Body of pancreas (tissue), 4 donors: ENCODE data around the gene NCAN. TPM values are rescaled to one million over a fixed set of nuclear protein-coding genes. Genes with fewer than 3 reads are reported as not detected.

Experiments
- ATAC-seq: fragments of 150-250 bp; one replicate; pipeline ENCODE4 v1.9.1; 2016
- DNase-seq, 4 donors: peaks; one replicate each; pipeline ENCODE4 v3.0.0-alpha.2; 2019
- H3K27ac ChIP-seq, 4 donors: fragments of 200-600 bp; sonication (generic); 1 replicate in 3 of 4; 2 replicates in 1 of 4; pipeline versions ENCODE4 v1.5.1 to v1.6.1; 2016 to 2019; ENCODE audit warnings: mild to moderate bottlenecking in 1 of 4, mixed read lengths in 1 of 4, moderate library complexity in 1 of 4
- H3K27me3 ChIP-seq, 2 donors: fragments of 200-600 bp; sonication (generic); one replicate each; pipeline ENCODE4 v1.6.0; 2016; ENCODE audit warnings: mild to moderate bottlenecking in 1 of 2
- H3K36me3 ChIP-seq, 2 donors: fragments of 200-600 bp; sonication (generic); replicated peaks in 1 of 2; 2 replicates each; pipeline ENCODE4 v1.5.1; 2016; ENCODE audit warnings: low read depth in 2 of 2; ENCODE audit not compliant: insufficient read depth in 1 of 2
- H3K4me1 ChIP-seq: fragments of 200-600 bp; sonication (generic); one replicate; pipeline ENCODE4 v1.6.0; 2016
- H3K4me3 ChIP-seq, 2 donors: fragments of 200-600 bp; sonication (generic); 1 replicate in 1 of 2; 2 replicates in 1 of 2; pipeline ENCODE4 v1.5.1; 2016 to 2019
- H3K9me3 ChIP-seq, 3 donors: fragments of 200-600 bp; sonication (generic); 1 replicate in 2 of 3; 2 replicates in 1 of 3; pipeline ENCODE4 v1.5.1; 2016
- CTCF ChIP-seq, 7 experiments: fragments of 450-650 bp in 4 of 7; fragments of 200-600 bp in 3 of 7; sonication (generic) in 3 of 7; IDR thresholded peaks; one replicate each; pipeline ENCODE4 v1.5.1; 2016 to 2019; ENCODE audit warnings: antibody characterized with exemption in 7 of 7
- POLR2A ChIP-seq, 3 donors: fragments of 450-650 bp; IDR thresholded peaks; one replicate each; pipeline ENCODE4 v1.6.1; 2016; ENCODE audit warnings: antibody characterized with exemption in 3 of 3, mild to moderate bottlenecking in 2 of 3
- WGBS, 2 donors: methylation state at CpG; one replicate each; pipeline ENCODE4 v1.1.5; 2017; 5-methylcytosine and 5-hydroxymethylcytosine counted together
- intact Hi-C: fragments of 100-400 bp; cut with DNase I; formaldehyde crosslinking; loops from one replicate; pipeline ENCODE4 v1.15.1; 2023
- total RNA-seq, 2 donors: library from RNA; depleted of rRNA; stranded (reverse); fragments of >200 nt; gene quantifications; one replicate each; pipeline ENCODE4 v1.1.0, GENCODE V29; 2016

Gene NCAN
- total RNA-seq, 2 donors from 2014 or later, result not detected

- Histone ChIP-seq H3K27ac (no peak overlapping the region), H3K36me3 (peaks cover 3 to 6% of the 10 kb centered on the region in 2 donors), H3K9me3 (no peaks in the 10 kb centered on the region), H3K27me3 (no peaks in the 10 kb centered on the region), H3K4me1 (peaks cover 39% of the 10 kb centered on the region), H3K4me3 (no peak overlapping the region)
- intact Hi-C loops, result no loop called here
- WGBS, 2 donors, result 72 to 79% methylated on average over 5 of the region's 5 CpGs
- ATAC-seq (no peak), DNase-seq (no peak)
- TF ChIP-seq CTCF (IDR thresholded peaks at IDR 0.05), result no peak
- no peak for TF ChIP-seq POLR2A (IDR thresholded peaks at IDR 0.05)
Measured at GRCh38 chr19:19193926-19194325, 17.8 kb upstream of the NCAN start.

- DNase-seq, result no peak
- TF ChIP-seq CTCF (IDR thresholded peaks at IDR 0.05), result no peak
- TF ChIP-seq POLR2A (IDR thresholded peaks at IDR 0.05), result no peak
- intact Hi-C loops, result no loop called here
- ATAC-seq, result no peak
- H3K9me3 ChIP-seq, result no peaks in the 10 kb centered on the region
- peaks cover 3 to 7% of the 10 kb centered on the region in 2 donors for H3K36me3 ChIP-seq
- peak overlapping the region in 2 of 4 donors; percentile 64 to 82 for H3K27ac ChIP-seq
- no peaks in the 10 kb centered on the region for H3K27me3 ChIP-seq
- WGBS, 2 donors, result 69 to 72% methylated on average over 13 to 19 of the region's 19 CpGs
- H3K4me3 ChIP-seq, result no peak overlapping the region
- peaks cover 14% of the 10 kb centered on the region for H3K4me1 ChIP-seq
Measured at GRCh38 chr19:19201697-19202630, 9.8 kb upstream of the NCAN start.

- H3K27ac ChIP-seq, result peak overlapping the region; percentile 64 to 82 (median 76)
- ATAC-seq (no peak), DNase-seq (no peak)
- H3K36me3 ChIP-seq, result peaks cover 3 to 7% of the 10 kb centered on the region in 2 donors
- H3K4me3 ChIP-seq, result peak overlapping the region; percentile 48 to 74
- peaks cover 14% of the 10 kb centered on the region for H3K4me1 ChIP-seq
- intact Hi-C loops, result no loop called here
- WGBS, 2 donors, result 3 to 10% methylated on average over 8 to 11 of the region's 11 CpGs
- no peak for TF ChIP-seq POLR2A (IDR thresholded peaks at IDR 0.05)
- TF ChIP-seq CTCF (IDR thresholded peaks at IDR 0.05), result no peak
- H3K9me3 ChIP-seq, result no peaks in the 10 kb centered on the region
- H3K27me3 ChIP-seq, result no peaks in the 10 kb centered on the region
Measured at GRCh38 chr19:19202707-19203011, 9.1 kb upstream of the NCAN start.

GRCh38 chr19:19203012-19203856, 8.5 kb upstream of the NCAN start, which contains the start of gene NR2C2AP:
TSS of gene NR2C2AP (minus strand) at chr19:19203414. CDS start at chr19:19203060, 354 bp downstream.
- ATAC-seq (peak; percentile 97), DNase-seq (peak; percentile 94)
- no peaks in the 10 kb centered on the region for H3K27me3 ChIP-seq
- 6 to 7% methylated on average over 32 to 56 of the region's 60 CpGs for WGBS, 2 donors
- H3K4me1 ChIP-seq, result peaks cover 14% of the 10 kb centered on the region
- H3K36me3 ChIP-seq, result peaks cover under 1 to 4% of the 10 kb centered on the region in 2 donors
- intact Hi-C loops, result no loop called here
- TF ChIP-seq POLR2A (IDR thresholded peaks at IDR 0.05), result peak in 2 of 3 donors; percentile 42 to 56
- TF ChIP-seq CTCF (IDR thresholded peaks at IDR 0.05), result peak in 1 of 7 experiments; percentile 11
- peak within 1 kb of the TSS; percentile 48 to 74 for H3K4me3 ChIP-seq
- H3K9me3 ChIP-seq, result no peaks in the 10 kb centered on the region
- H3K27ac ChIP-seq, result peak within 1 kb of the TSS; percentile 64 to 82 (median 76)
